Astrocyte (in vitro differentiated cells and primary cell): ENCODE data around the gene CDHR2.

Source experiments
- CTCF ChIP-seq: IDR thresholded peaks from 2 replicates; pipeline ENCODE4 v1.5.1; 2011; ENCODE audit warnings: low read depth, mild to moderate bottlenecking, inconsistent platforms, low read length, moderate library complexity; ENCODE audit not compliant: insufficient read depth
- EZH2 ChIP-seq: IDR thresholded peaks from 2 replicates; pipeline ENCODE4 v1.6.1; 2012; ENCODE audit warnings: mild to moderate bottlenecking, low read length, inconsistent platforms; ENCODE audit not compliant: insufficient read depth

- TF ChIP-seq CTCF (no peak), EZH2 (no peak)
Measured at GRCh38 chr5:176524138-176524537, 25.0 kb upstream of the CDHR2 start.
